Activated T-cell treated with anti-CD3 and anti-CD28 coated beads, Interleukin-2, amount 50 U/mL, for 4 hours (primary cell): Measurements from ENCODE around the gene TIMM9. TPM values are rescaled to one million over a fixed set of nuclear protein-coding genes. Genes with fewer than 3 reads are reported as not detected.
A peak's percentile ranks its signal among the peaks of the same experiment; 100 is the strongest.
"Not testable (repeated sequence)": the region's sequence is repeated elsewhere in the genome, so short reads cannot be mapped to it uniquely, and the experiment has no call there.

Experiments used
- ATAC-seq, 2 donors: fragments of 200-7000 bp; cut with Tn5 transposase; one replicate each; pipeline ENCODE4 v1.10.0; 2021
- DNase-seq: peaks from one replicate; pipeline ENCODE4 v3.0.0-alpha.2; 2020
- H3K27me3 Mint-ChIP-seq: one replicate; pipeline ENCODE4 v1.8.0; 2021; ENCODE audit warnings: low read depth, mixed read lengths
- H3K36me3 Mint-ChIP-seq: one replicate; pipeline ENCODE4 v1.8.0; 2022; ENCODE audit warnings: mixed read lengths; ENCODE audit not compliant: insufficient read depth
- H3K4me1 Mint-ChIP-seq: one replicate; pipeline ENCODE4 v1.8.0; 2021; ENCODE audit warnings: low read depth, mixed read lengths
- H3K4me3 Mint-ChIP-seq: one replicate; pipeline ENCODE4 v1.8.0; 2021; ENCODE audit warnings: mild to moderate bottlenecking, moderate library complexity, mixed read lengths
- H3K9me3 Mint-ChIP-seq: one replicate; pipeline ENCODE4 v1.8.0; 2021; ENCODE audit warnings: mixed read lengths
- total RNA-seq, 3 donors: library from RNA; stranded (reverse); gene quantifications; one replicate each; pipeline ENCODE4 v1.2.1, GENCODE V29; 2021

Gene TIMM9
- total RNA-seq, 3 donors from 2014 or later = 80.4 to 82.7 (median 81.8) TPM

DNA sequence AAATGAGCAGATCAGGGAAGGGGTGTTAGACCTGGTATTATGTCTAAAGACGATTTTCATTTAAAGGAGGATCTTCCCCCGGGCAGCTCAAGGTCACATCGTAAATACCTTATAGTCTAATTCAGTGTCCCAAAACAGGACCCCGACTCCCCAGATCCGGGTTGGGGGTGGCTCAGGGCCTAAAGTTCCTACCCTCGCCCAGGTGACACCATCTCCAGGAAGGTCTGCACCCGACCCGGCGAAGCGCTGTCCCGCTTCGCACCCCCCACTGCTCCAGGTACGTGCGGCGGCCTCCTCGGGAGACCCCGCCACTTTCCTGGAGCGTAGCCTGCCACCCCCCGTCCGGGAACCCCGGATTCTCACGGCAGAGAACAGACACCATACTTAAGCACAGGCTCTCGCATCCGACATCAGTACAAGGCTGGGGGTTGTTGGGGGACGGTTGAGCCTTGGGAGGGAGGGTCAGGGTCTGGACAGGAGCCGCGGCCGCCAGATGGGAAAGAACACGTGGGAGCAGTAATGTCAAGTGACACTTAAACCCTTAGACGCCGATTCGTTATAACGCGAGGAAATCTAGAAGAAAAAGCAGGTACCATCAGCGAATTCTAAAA lies 556 bp downstream of the TIMM9 start:
- peak; percentile 24 to 31 for ATAC-seq

GRCh38 chr14:58416934-58417333 lies 10.4 kb downstream of the TIMM9 start:
- H3K9me3 Mint-ChIP-seq, ATAC-seq, DNase-seq, H3K4me3 Mint-ChIP-seq, H3K27me3 Mint-ChIP-seq: not testable (repeated sequence)
- Mint-ChIP-seq H3K4me1 (peaks cover 10% of the 10 kb centered on the region), H3K36me3 (peaks cover 35% of the 10 kb centered on the region)

More for the DNA sequence above, 556 bp downstream of the TIMM9 start:
- DNase-seq = peak; percentile 38
- Mint-ChIP-seq H3K4me3 (peak overlapping the region; percentile 89), H3K36me3 (peaks cover 17% of the 10 kb centered on the region), H3K27me3 (no peaks in the 10 kb centered on the region), H3K9me3 (no peaks in the 10 kb centered on the region), H3K4me1 (peaks cover 38% of the 10 kb centered on the region)

DNA sequence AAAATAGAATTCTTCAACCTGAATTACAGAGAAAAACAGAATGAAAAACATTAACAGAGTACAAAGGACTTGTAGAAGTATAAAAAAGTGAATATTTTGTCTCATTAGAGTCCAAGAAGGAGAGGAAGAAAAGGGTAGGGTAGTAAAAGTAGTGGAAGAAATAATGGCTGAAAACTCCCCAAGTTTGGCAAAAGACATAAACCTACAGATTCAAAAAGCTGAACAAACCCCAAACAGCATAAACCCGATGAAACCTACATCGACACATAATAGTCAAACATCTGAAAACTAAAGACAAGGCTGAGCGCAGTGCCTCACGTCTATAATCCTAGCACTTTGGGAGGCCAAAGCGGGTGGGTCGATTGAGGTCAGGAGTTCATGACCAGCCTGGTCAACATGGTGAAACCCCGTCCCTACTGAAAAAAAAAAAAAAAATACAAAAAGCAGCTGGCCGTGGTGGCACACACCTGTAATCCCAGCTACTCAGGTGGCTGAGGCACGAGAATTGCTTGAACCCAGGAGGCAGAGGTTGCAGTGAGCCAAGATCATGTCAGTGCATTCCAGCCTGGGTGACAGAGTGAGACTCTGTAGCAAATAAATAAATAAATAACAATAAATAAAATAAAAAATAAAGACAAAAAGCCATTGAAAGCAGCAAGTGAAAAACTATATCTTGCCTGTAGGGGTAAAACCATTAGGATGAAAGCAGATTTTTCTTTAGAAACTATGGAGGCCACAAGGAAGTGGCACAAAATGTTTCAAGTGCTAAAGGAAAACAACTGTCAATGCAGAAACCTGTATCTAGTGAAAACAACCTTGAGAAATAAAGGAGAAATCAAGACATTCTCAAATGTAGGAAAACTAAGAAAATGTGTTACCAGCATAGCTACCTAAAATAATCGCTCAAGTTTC lies 11.4 kb downstream of the TIMM9 start:
- peaks cover 35% of the 10 kb centered on the region for H3K36me3 Mint-ChIP-seq
- DNase-seq (no peak), ATAC-seq (no peak)
- H3K9me3 Mint-ChIP-seq = no peaks in the 10 kb centered on the region
- H3K4me3 Mint-ChIP-seq = no peak overlapping the region
- H3K4me1 Mint-ChIP-seq = peaks cover 8% of the 10 kb centered on the region
- H3K27me3 Mint-ChIP-seq = no peaks in the 10 kb centered on the region

DNA sequence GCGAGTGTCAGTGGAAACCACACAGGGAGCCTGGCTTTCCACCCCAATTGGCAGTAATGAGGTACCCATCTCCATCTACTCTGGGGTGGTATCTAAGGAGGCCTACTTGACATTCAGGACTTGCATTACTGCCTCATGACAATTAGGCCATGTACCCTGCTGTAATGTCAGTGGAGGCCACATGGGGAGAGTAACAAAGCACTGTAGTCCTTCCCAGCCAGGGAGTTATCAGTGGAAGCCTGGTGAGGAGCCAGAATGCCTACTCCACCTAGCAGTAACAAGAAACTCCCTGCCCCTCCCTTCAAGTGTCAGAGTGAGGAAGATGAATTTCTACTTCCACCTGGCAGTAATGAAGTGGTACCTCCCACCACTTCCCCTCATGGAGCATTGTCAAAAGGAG lies 12.5 kb downstream of the TIMM9 start:
- H3K4me3 Mint-ChIP-seq = no peak overlapping the region
- DNase-seq = no peak
- H3K9me3 Mint-ChIP-seq = no peaks in the 10 kb centered on the region
- peaks cover 7% of the 10 kb centered on the region for H3K4me1 Mint-ChIP-seq
- H3K36me3 Mint-ChIP-seq = peaks cover 36% of the 10 kb centered on the region
- ATAC-seq = no peak
- H3K27me3 Mint-ChIP-seq = no peaks in the 10 kb centered on the region

GRCh38 chr14:58408681-58409215 lies 18.6 kb downstream of the TIMM9 start:
- no peak for ATAC-seq

DNA sequence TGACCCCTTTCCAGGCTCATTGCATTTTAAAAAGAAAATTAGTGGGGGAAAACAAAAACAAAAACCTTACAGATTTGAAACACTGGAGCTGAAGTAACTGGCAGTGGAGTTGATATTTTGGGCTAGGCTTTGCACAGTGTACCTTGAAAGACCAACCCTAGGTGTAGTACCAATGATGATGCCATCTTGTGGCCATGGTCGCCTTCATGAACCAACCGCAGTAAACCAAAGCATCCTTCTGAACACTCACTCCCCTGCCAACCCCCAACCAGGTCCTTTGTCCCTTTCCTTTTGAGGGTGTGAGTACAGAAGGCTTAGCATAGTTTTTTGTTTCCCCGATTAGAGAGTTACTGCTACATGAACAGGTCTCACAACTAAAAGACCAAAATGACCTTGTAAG lies 25.7 kb downstream of the TIMM9 start:
- no peak for ATAC-seq
- no peaks in the 10 kb centered on the region for H3K4me1 Mint-ChIP-seq
- no peak overlapping the region for H3K4me3 Mint-ChIP-seq
- H3K9me3 Mint-ChIP-seq = no peaks in the 10 kb centered on the region
- no peak for DNase-seq
- H3K36me3 Mint-ChIP-seq = peaks cover 8% of the 10 kb centered on the region
- H3K27me3 Mint-ChIP-seq = no peaks in the 10 kb centered on the region

More at GRCh38 chr14:58408681-58409215, 18.6 kb downstream of the TIMM9 start:
- Mint-ChIP-seq H3K9me3 (no peaks in the 10 kb centered on the region), H3K4me1 (no peaks in the 10 kb centered on the region), H3K4me3 (no peak overlapping the region), H3K36me3 (peaks cover 25% of the 10 kb centered on the region), H3K27me3 (no peaks in the 10 kb centered on the region)
- no peak for DNase-seq

DNA sequence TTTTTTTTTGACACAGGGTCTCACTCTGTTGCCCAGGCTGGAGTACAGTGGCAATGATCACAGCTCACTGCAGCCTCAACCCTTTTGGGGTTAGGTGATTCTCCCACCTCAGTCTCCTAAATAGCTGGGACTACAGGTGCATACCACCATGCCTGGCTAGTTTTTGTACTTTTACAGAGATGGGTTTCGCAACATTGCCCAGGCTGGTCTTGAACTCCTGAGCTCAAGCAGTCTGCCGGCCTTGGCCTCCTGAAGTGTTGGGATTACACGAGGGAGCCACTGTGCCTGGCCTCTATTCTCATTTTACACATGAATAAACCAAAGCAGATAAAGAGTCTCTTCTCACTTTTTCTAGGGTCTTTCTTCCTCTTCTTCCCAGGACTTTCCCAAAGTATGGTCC lies 28.4 kb downstream of the TIMM9 start:
- ATAC-seq = no peak
- Mint-ChIP-seq H3K4me1 (peaks cover 7% of the 10 kb centered on the region), H3K27me3 (no peaks in the 10 kb centered on the region), H3K9me3 (no peaks in the 10 kb centered on the region), H3K36me3 (peaks cover 3% of the 10 kb centered on the region), H3K4me3 (no peak overlapping the region)
- no peak for DNase-seq

DNA sequence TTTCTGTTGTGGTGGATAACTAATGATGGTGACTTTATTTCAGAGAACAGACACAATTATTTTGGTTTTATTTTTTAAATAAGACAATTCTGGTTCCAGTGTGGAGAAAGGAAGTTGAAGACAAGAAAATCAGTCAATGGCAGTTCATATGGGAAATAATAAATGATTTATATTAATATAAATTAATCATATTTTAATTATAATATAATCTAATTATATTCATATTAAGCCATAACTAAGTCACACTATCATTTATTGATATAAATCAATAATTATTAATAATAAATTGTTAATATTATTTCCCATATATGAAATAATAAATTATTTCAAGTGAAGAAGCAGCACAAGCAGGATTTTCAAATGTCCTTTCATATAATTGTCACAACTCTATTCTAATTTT lies 28.8 kb downstream of the TIMM9 start:
- Mint-ChIP-seq H3K4me3 (no peak overlapping the region), H3K27me3 (no peaks in the 10 kb centered on the region), H3K4me1 (peaks cover 7% of the 10 kb centered on the region), H3K36me3 (peaks cover 3% of the 10 kb centered on the region), H3K9me3 (no peaks in the 10 kb centered on the region)
- DNase-seq = no peak
- ATAC-seq = no peak

GRCh38 chr14:58397156-58397555 lies 30.2 kb downstream of the TIMM9 start:
- ATAC-seq (no peak), DNase-seq (no peak)
- Mint-ChIP-seq H3K4me3 (peak overlapping the region; percentile 76), H3K9me3 (no peaks in the 10 kb centered on the region), H3K4me1 (peaks cover 7% of the 10 kb centered on the region), H3K36me3 (peaks cover 2% of the 10 kb centered on the region), H3K27me3 (no peaks in the 10 kb centered on the region)

- Mint-ChIP-seq H3K9me3 (no peaks in the 10 kb centered on the region), H3K36me3 (no peaks in the 10 kb centered on the region), H3K4me3 (peak within 1 kb of the TSS; percentile 76), H3K27me3 (no peaks in the 10 kb centered on the region), H3K4me1 (peaks cover 7% of the 10 kb centered on the region)
- DNase-seq = peak; percentile 66
- peak; percentile 92 to 96 for ATAC-seq
Observed at GRCh38 chr14:58395812-58396788, 31.2 kb downstream of the TIMM9 start, which contains the start of gene TOMM20L. TOMM20L (plus strand) TSS chr14:58395930; CDS start chr14:58395958, 28 bp downstream.

GRCh38 chr14:58395562-58395811 lies 31.8 kb downstream of the TIMM9 start:
- Mint-ChIP-seq H3K27me3 (no peaks in the 10 kb centered on the region), H3K36me3 (no peaks in the 10 kb centered on the region), H3K4me1 (peaks cover 7% of the 10 kb centered on the region), H3K9me3 (no peaks in the 10 kb centered on the region), H3K4me3 (peak overlapping the region; percentile 71)
- no peak for ATAC-seq
- DNase-seq = no peak

GRCh38 chr14:58390830-58391229 lies 36.5 kb downstream of the TIMM9 start:
- ATAC-seq (no peak), DNase-seq (no peak)
- Mint-ChIP-seq H3K27me3 (no peaks in the 10 kb centered on the region), H3K36me3 (peaks cover 3% of the 10 kb centered on the region), H3K4me1 (peaks cover 4% of the 10 kb centered on the region), H3K9me3 (no peaks in the 10 kb centered on the region), H3K4me3 (no peak overlapping the region)

DNA sequence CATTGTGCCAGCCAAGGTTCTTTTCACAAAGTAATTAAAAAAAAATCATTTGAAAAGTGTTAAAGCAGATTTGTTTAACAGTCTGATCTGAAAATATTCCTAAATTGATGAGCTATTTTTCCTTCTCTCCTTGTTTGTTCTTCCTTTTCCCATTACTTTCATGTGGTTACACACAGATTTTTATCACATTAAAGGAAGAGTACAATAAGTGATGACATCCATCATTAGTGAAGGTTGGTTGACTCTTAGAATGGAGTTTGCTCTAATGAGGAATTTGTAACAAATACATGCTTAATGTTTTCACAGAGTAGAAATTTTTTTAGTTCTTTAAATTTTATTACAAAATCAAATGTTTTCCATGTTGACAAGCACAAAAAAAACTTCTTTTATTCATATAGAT lies 50.5 kb downstream of the TIMM9 start:
- no peak overlapping the region for H3K4me3 Mint-ChIP-seq

DNA sequence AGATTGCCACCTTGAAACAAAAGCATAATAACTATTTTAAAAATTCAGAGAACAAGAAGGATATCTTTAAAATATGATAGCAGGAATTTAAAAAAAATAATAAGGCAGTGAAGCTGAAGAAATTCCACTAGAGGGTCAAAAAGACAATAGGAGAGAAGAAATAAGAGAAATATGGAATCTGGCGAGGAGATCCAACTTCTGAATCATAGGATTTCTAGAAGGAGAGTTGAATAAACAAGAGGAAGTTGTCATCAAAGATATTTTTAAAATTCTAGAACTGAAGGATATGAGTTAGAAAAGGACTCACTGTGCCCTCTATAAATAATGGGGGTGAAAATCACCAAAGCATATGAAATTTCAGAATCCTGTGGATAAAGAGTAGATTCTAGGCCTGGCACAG lies 58.4 kb downstream of the TIMM9 start:
- ATAC-seq = no peak
- H3K27me3 Mint-ChIP-seq = no peaks in the 10 kb centered on the region
- no peaks in the 10 kb centered on the region for H3K4me1 Mint-ChIP-seq
- DNase-seq = no peak
- no peaks in the 10 kb centered on the region for H3K9me3 Mint-ChIP-seq
- peaks cover 36% of the 10 kb centered on the region for H3K36me3 Mint-ChIP-seq
- no peak overlapping the region for H3K4me3 Mint-ChIP-seq

More for the DNA sequence above, 50.5 kb downstream of the TIMM9 start:
- H3K36me3 Mint-ChIP-seq = peaks cover 32% of the 10 kb centered on the region
- ATAC-seq (no peak), DNase-seq (no peak)
- H3K27me3 Mint-ChIP-seq = no peaks in the 10 kb centered on the region
- no peaks in the 10 kb centered on the region for H3K4me1 Mint-ChIP-seq
- no peaks in the 10 kb centered on the region for H3K9me3 Mint-ChIP-seq
